Activated naive CD4-positive, alpha-beta T cell treated with anti-CD3 and anti-CD28 coated beads, Interleukin-2, amount 10 ng/mL, durations not matched to agents 5 hours and 36 hours (primary cell): ENCODE measurements around the gene VRK1. TPM values are rescaled to one million over a fixed set of nuclear protein-coding genes. Genes with fewer than 3 reads are reported as not detected.

Source experiments
- total RNA-seq, 2 experiments: library from RNA; stranded (reverse); gene quantifications; one replicate each; pipeline ENCODE4 v1.2.3, GENCODE V29; 2021

The VRK1 gene
- 10 to 100 TPM; 46.8 to 51.7 TPM for total RNA-seq

GRCh38 chr14:96796851-96797581 lies at the start of gene VRK1:
Gene VRK1, plus strand, starts transcription at chr14:96797382. Its CDS starts 36,090 bp downstream, at chr14:96833472.

